Measurements from ENCODE around the gene ATXN3.

- TF ChIP-seq CTCF (IDR thresholded peaks at IDR 0.05 in 2 of 3, conservative IDR thresholded peaks at IDR 0.05 in 1 of 3; ENCODE audit: borderline replicate concordance in 1 of 3, insufficient read depth in 1 of 3, low read depth in 2 of 3, low read length in 2 of 3) = no peak
- no peak for TF ChIP-seq YY1 (IDR thresholded peaks at IDR 0.05; ENCODE audit: extremely low read depth, insufficient replicate concordance, low read depth, low read length)
- TF ChIP-seq JUND (IDR thresholded peaks at IDR 0.05) = no peak
- no peak for TF ChIP-seq MAX (IDR thresholded peaks at IDR 0.05)
- TF ChIP-seq POLR2A (IDR thresholded peaks at IDR 0.05; ENCODE audit: borderline replicate concordance, extremely low read depth, insufficient read depth, insufficient read length) = no peak
- TF ChIP-seq EGR1 (IDR thresholded peaks at IDR 0.05; ENCODE audit: low read depth) = no peak
- TF ChIP-seq ZBTB33 (IDR thresholded peaks at IDR 0.05; ENCODE audit: extremely low read depth, insufficient replicate concordance, low read length) = no peak
- TF ChIP-seq ATF3 (IDR thresholded peaks at IDR 0.05) = no peak
- no peak for TF ChIP-seq EZH2 (IDR thresholded peaks at IDR 0.05)
- TF ChIP-seq SP1 (IDR thresholded peaks at IDR 0.05; ENCODE audit: low read depth) = no peak
Observed at GRCh38 chr14:92041203-92041602, 65.2 kb downstream of the ATXN3 start.
